Measurements from ENCODE around the gene LILRB4. TPM values are rescaled to one million over a fixed set of nuclear protein-coding genes. Genes with fewer than 3 reads are reported as not detected.

LILRB4 gene
- total RNA-seq, 1 experiment from 2014 or later: not detected

- ChIA-PET CTCF (no interaction called here), POLR2A (no interaction called here)
- peaks cover 66% of the 10 kb centered on the region for H3K9me3 Mint-ChIP-seq
- H3K27me3 Mint-ChIP-seq (ENCODE audit: low read depth): peaks cover 7% of the 10 kb centered on the region
- H3K4me1 Mint-ChIP-seq: no peaks in the 10 kb centered on the region
- DNase-seq (ENCODE audit: low spot score) (no peak), ATAC-seq (no peak)
- H3K36me3 Mint-ChIP-seq: peaks cover 24% of the 10 kb centered on the region
- no peak overlapping the region for H3K27ac Mint-ChIP-seq
- no peak for TF ChIP-seq RELA (CRISPR knock-in tag; IDR thresholded peaks at IDR 0.05; ENCODE audit: borderline replicate concordance)
- TF ChIP-seq ELF4 (CRISPR knock-in tag; IDR thresholded peaks at IDR 0.05; ENCODE audit: low read depth): no peak
- TF ChIP-seq AFF4 (CRISPR knock-in tag; IDR thresholded peaks at IDR 0.05; ENCODE audit: borderline replicate concordance): no peak
- no peak for TF ChIP-seq SMAD4 (CRISPR knock-in tag; IDR thresholded peaks at IDR 0.05)
- TF ChIP-seq HMGA2 (CRISPR knock-in tag; IDR thresholded peaks at IDR 0.05): no peak
- TF ChIP-seq, protein P1, sequence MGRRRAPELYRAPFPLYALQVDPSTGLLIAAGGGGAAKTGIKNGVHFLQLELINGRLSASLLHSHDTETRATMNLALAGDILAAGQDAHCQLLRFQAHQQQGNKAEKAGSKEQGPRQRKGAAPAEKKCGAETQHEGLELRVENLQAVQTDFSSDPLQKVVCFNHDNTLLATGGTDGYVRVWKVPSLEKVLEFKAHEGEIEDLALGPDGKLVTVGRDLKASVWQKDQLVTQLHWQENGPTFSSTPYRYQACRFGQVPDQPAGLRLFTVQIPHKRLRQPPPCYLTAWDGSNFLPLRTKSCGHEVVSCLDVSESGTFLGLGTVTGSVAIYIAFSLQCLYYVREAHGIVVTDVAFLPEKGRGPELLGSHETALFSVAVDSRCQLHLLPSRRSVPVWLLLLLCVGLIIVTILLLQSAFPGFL (CRISPR knock-in tag; IDR thresholded peaks at IDR 0.05; ENCODE audit: borderline replicate concordance): no peak
- no peak for TF ChIP-seq ZNF423 (CRISPR knock-in tag; IDR thresholded peaks at IDR 0.05)
- no peak overlapping the region for H3K4me3 Mint-ChIP-seq
Observed at GRCh38 chr19:54646331-54646841, 16.4 kb upstream of the LILRB4 start.

DNA sequence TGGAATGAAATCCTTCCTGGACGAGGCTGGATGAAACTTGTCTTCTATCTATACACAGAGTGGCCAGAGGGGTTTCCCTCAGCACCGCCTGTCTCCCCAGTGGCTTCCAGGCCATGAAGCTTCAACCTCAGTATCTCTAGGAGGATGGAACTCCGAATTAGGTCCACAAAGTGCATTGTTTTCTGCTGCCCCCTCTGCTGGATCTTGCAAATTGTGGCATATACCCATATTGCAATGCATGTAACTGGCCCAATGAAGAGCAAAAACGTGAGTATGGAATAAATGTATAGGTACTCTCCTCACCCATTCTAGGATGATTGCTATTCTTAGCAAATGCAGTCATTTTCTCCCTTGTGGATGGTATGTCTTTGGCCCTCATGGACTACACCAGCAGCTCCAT is 14.7 kb upstream of the LILRB4 start:
- Mint-ChIP-seq H3K27ac (no peak overlapping the region), H3K4me1 (no peaks in the 10 kb centered on the region), H3K4me3 (no peak overlapping the region), H3K27me3 (ENCODE audit: low read depth) (peaks cover under 1% of the 10 kb centered on the region), H3K9me3 (peaks cover 73% of the 10 kb centered on the region), H3K36me3 (peaks cover 24% of the 10 kb centered on the region)
- no peak for DNase-seq (ENCODE audit: low spot score)
- TF ChIP-seq ESRRA (CRISPR knock-in tag; IDR thresholded peaks at IDR 0.05; ENCODE audit: borderline replicate concordance) (no peak), TEAD1 (CRISPR knock-in tag; IDR thresholded peaks at IDR 0.05) (no peak), ZNF423 (CRISPR knock-in tag; IDR thresholded peaks at IDR 0.05) (no peak), ETV6 (CRISPR knock-in tag; IDR thresholded peaks at IDR 0.05) (no peak), RELA (CRISPR knock-in tag; IDR thresholded peaks at IDR 0.05; ENCODE audit: borderline replicate concordance) (no peak), SP1 (CRISPR knock-in tag; conservative IDR thresholded peaks at IDR 0.05) (no peak), SOX15 (CRISPR knock-in tag; IDR thresholded peaks at IDR 0.05) (no peak), ZNF121 (CRISPR knock-in tag; IDR thresholded peaks at IDR 0.05) (no peak)
- TF ChIP-seq, protein P2, sequence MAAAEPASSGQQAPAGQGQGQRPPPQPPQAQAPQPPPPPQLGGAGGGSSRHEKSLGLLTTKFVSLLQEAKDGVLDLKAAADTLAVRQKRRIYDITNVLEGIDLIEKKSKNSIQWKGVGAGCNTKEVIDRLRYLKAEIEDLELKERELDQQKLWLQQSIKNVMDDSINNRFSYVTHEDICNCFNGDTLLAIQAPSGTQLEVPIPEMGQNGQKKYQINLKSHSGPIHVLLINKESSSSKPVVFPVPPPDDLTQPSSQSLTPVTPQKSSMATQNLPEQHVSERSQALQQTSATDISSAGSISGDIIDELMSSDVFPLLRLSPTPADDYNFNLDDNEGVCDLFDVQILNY (CRISPR knock-in tag; IDR thresholded peaks at IDR 0.05): no peak
- TF ChIP-seq, protein P3, sequence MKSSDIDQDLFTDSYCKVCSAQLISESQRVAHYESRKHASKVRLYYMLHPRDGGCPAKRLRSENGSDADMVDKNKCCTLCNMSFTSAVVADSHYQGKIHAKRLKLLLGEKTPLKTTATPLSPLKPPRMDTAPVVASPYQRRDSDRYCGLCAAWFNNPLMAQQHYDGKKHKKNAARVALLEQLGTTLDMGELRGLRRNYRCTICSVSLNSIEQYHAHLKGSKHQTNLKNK (CRISPR knock-in tag; IDR thresholded peaks at IDR 0.05): no peak
- TF ChIP-seq, protein P4, sequence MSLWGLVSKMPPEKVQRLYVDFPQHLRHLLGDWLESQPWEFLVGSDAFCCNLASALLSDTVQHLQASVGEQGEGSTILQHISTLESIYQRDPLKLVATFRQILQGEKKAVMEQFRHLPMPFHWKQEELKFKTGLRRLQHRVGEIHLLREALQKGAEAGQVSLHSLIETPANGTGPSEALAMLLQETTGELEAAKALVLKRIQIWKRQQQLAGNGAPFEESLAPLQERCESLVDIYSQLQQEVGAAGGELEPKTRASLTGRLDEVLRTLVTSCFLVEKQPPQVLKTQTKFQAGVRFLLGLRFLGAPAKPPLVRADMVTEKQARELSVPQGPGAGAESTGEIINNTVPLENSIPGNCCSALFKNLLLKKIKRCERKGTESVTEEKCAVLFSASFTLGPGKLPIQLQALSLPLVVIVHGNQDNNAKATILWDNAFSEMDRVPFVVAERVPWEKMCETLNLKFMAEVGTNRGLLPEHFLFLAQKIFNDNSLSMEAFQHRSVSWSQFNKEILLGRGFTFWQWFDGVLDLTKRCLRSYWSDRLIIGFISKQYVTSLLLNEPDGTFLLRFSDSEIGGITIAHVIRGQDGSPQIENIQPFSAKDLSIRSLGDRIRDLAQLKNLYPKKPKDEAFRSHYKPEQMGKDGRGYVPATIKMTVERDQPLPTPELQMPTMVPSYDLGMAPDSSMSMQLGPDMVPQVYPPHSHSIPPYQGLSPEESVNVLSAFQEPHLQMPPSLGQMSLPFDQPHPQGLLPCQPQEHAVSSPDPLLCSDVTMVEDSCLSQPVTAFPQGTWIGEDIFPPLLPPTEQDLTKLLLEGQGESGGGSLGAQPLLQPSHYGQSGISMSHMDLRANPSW (CRISPR knock-in tag; conservative IDR thresholded peaks at IDR 0.05; ENCODE audit: low read depth): no peak
- TF ChIP-seq, protein P5, sequence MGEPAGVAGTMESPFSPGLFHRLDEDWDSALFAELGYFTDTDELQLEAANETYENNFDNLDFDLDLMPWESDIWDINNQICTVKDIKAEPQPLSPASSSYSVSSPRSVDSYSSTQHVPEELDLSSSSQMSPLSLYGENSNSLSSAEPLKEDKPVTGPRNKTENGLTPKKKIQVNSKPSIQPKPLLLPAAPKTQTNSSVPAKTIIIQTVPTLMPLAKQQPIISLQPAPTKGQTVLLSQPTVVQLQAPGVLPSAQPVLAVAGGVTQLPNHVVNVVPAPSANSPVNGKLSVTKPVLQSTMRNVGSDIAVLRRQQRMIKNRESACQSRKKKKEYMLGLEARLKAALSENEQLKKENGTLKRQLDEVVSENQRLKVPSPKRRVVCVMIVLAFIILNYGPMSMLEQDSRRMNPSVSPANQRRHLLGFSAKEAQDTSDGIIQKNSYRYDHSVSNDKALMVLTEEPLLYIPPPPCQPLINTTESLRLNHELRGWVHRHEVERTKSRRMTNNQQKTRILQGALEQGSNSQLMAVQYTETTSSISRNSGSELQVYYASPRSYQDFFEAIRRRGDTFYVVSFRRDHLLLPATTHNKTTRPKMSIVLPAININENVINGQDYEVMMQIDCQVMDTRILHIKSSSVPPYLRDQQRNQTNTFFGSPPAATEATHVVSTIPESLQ (CRISPR knock-in tag; IDR thresholded peaks at IDR 0.05): no peak
- POLR2A ChIA-PET: no interaction called here
- ATAC-seq: no peak
- CTCF ChIA-PET: no interaction called here
